GM19240 (cell line): ENCODE results near the gene PHKB.
"Not testable (repeated sequence)": the region's sequence is repeated elsewhere in the genome, so short reads cannot be mapped to it uniquely, and the experiment has no call there.

Experiments used
- DNase-seq: peaks from one replicate; pipeline ENCODE4 v3.0.0; 2011; ENCODE audit warnings: low spot score; ENCODE audit not compliant: insufficient read length

Gene PHKB

DNA sequence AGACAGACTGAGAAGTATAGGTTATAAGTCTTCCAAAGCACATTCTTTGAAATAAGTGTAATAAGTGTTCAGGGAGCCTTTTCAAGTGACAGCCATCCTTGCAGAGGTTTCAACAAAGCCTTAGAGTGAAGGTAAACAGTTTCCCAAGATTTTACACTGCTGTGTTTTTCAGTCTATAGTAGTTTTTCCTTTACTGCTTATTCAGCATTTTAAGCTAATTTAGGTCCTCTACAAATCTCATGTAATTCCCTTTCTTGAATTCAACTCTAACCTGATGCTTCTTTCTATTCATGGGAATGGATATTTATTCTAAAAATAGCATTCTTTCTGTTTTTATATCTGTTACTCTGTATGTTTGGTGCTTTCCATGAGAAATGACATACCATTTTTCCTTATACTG lies 211.3 kb downstream of the PHKB start:
- no peak for DNase-seq

DNA sequence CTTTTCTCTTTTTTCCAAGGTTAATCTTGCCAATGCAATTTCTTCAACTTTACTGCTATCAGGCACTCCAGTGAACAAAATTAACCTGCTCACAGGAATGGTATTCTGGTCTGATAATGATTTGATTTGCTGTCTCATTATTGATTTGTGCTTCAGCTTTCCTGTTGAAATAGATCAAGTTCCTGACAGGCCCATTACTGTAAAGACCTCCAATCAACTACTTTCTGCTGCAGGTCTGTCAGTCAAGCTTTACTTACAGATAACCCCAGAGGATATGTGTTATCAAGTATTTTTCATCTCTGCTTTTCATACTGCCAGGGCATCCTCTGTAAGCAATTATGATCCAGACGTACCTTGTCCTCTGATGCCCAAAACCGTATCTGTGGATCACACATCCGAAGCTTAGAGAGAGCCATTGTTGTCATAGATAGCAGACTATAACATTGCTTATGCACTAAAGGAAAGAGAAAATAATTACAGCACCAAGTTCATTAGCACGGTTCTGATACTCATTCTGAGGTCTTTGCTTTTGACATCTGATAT lies 215.6 kb downstream of the PHKB start:
- no peak for DNase-seq

DNA sequence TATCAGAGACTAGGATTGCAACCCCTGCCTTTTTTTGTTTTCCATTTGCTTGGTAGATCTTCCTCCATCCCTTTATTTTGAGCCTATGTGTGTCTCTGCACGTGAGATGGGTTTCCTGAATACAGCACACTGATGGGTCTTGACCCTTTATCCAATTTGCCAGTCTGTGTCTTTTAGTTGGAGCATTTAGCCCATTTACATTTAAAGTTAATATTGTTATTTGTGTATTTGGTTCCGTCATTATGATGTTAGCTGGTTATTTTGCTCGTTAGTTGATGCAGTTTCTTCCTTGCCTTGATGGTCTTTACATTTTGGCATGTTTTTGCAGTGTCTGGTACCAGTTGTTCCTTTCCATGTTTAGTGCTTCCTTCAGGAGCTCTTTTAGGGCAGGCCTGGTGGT lies 220.4 kb downstream of the PHKB start:
- not testable (repeated sequence) for DNase-seq

DNA sequence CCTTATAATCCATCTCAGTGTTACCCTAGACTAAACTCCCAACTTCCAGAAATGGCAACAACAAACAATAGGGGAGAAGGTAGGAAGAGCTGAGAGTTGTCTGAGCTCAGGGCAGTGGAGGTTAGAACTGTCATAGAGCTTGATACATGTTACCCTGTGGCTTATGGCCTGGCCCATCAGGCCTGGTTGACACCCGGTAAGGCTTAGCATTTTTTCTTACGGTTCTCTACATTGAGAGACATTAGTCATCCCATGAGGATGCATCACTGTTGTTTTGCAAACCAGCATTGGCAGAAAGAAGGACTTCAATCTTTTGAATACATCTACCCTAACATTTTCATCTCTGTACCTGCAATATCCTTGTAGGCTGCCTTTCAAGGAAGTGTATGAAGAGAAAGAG lies 226.6 kb downstream of the PHKB start:
- DNase-seq = no peak

DNA sequence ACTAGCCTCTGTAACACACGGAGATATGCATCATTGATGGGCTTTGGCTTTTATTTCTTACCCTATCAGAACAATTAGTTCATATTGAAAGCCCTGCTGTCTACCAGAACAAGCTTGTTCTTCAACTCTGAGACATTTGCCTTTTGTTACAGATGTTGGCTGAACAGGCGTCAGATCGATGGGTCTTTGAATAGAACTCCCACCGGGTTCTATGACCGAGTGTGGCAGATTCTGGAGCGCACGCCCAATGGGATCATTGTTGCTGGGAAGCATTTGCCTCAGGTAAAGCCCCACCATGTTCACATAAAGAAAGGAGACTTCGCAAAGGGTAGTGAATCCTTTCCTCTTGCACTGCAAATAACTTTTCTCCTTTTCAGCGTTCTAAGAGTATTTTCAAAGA lies 232.1 kb downstream of the PHKB start:
- no peak for DNase-seq

DNA sequence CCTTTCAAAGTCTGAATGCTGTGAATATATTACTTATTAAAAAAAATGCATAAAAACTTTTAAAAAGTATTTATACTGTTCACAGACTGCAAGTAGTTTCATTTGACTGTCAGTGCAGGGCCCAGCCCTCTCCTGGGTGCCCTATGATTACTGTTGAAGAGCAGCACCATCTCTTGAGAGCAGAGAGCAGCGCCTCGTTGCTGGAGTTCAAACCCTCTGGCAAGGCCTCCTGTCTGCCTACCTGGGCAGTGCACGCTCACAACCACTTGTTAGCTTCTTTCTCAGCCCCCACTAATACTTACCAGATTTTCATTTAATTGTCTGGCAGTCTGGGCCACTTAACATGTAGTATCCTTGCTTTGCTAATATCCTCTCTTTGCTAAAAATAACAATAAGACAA lies 233.4 kb downstream of the PHKB start:
- no peak for DNase-seq

DNA sequence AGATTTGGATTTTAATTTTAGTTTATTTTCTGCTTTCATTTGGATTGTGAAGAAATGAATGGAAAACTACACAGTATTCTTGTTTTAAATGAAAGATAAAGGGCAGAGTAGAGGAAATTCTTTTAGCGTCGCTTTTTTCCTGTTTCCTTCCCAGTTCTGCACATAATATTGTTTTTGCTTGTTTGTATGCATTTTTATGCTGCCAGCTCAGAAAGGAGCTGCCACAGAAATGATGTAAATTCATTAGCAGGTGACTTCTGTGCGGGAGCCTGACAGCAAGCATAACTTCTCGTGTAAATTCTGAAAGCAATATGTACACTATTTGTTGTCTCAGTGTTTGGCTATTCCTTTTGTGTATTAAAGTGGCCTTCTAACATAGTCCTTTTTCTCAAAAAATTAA lies 234.6 kb downstream of the PHKB start:
- no peak for DNase-seq

DNA sequence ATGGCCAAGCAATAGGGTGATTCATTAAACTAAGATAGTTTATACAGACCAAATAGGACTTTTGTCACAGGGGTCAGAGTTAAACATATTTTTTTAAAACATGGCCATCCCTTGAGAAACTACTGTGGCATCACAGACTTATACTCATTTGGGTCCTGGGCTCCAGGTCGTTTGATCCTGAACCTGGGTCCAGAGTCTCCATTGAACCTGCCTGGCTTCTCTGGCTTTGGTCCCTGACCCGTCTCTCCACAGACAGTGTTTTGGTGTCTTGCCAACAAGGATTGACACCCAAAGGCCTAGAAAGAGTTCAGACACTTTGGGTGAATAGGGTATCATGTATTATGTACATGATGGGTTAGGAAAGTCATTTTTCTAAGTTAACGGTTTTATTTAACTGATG lies 236.7 kb downstream of the PHKB start:
- no peak for DNase-seq

DNA sequence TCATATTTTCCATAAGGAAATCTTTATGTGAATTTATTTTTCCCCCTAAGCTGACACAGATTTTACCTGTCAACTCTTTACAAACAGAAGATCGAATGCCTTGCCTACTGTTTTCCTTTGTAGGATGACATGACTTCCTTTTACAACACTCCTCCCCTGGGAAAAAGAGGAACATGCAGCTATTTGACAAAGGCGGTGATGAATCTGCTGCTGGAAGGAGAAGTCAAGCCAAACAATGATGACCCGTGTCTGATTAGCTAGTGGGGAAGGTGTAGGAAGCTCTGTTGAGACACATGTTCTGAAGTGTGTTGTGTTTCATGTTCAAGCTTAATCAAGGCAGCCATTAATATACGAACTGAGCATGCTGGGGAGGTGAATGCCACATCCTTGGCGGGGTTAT lies 238.0 kb downstream of the PHKB start:
- DNase-seq = no peak

DNA sequence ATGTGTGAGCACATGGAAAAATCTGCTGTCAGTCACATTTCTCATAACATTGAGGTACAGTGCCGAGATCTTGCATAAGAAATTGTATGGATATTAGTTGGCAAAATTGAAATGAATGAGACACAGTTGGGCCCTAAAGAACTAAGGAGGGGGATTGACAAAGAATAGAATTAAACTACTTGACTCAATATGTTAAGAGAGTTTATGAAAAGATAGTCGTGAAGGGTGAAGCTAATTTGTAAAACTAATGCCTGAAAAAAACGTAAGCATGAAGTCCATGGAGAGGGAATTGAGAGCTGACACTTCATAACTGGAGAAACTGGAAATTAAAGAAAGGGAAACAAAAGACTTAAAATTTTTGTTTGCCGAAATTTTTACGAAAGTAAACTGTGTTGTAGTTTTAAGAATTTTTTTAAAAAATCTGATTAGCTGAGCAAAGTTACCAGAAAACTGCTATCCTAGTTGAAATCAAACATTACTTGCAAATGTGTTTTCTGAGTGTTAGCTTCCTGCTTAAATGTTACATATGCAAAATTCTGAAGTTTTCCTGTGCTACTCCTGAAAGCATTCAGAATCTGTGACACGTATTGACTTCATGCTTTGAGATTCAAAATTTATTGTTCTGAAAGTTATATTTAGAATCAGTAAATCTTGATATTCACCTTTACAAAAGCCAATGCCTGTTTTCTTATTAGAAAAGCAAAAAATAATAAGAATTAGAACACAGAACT lies 239.9 kb downstream of the PHKB start:
- DNase-seq = no peak

DNA sequence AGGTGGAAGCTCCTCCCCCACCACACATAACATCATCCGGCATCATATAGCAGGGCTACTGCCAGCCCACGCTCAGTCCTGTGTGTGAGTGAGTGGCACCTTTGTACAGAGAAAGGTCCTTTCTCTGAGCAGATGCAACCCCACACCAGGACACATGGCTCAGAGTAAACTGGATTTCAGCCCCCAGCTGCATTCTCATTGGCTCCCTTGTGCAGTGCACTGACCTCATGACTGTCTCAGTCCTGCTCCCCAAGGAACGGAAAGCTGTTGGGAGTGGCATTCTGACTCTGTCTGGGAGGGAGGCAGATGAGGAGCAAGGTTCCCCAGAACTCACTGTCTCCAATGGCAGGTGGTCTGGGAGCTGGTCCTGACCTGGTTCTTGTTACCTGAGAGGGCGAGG lies 244.1 kb downstream of the PHKB start:
- no peak for DNase-seq

DNA sequence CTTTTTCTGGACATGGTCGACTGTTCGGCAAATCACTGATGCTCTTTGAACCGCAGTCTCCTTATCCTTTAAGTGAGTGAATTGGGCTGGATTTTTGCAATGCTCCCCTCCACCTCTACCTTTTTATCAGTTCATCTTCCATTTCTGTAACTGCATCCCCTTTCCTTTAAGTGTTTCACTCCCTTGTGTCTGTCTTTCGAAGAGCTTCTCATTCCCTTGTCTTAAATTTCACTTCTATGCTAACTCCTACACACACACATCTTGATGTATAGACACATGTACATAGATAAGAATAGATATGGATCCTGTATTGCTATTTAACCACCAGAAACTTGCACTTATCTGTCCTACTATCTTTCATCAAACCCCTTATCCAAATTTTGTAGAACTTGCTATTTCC lies 250.7 kb downstream of the PHKB start:
- DNase-seq = no peak

DNA sequence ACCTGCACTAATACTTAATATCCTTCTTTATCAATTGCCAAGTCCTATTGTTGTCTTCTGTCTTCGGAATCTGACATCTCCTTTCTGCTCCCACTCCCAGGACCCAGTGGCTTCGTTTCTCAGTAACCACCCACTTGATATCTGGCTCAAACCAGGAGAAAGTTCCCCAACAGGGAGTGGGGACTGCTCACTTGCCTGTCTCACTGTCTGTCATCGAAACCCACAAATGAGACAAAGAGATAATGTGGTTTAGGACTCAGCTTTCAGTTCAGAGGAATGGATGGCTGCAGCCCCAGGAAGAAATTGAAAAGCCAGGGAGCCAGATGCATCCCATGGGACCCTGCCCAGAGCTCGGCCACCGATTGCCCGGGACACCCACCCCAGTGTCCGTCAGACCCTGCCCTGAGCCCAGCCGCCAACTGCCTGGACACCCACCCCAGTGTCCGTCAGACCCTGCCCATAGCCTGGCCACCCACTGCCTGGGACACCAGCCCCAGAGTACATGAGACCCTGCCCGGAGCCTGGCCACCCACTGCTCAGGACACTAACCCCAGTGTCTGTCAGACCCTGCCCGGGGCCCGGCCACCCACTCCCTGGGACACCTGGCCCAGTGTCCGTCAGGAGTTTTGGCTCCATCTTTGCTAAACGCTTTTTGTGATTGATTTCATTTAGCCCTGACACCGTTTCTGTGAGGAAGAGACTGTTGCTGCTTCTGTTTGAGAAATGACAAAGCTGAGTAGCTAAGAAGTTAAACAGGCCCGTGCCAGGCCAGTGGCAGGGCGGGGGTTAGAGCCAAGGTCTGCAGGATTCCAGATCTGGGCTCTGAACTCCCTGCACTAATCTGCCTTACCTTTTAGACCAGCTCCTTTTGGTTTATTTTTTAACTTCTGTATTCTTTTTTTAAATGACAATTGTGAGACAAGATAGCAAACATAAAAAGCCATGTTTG lies 251.4 kb downstream of the PHKB start:
- no peak for DNase-seq

DNA sequence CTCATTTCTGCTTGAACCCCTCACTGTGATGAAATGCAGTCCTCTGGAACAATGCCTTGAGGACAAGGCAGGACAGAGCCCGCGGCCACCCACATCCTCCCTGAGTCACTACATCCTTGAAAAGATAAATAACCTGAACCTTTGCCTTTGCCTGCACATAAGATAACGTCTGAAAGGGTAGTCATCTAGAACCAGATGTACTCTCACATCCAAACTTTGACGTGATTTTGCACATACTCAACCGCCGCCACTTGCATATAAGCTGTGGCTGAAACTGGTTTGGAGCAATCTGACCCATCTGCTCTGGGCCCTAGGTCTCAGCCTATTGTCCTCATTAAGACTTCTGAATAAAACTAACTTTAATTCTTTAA lies 252.1 kb downstream of the PHKB start:
- DNase-seq = no peak

DNA sequence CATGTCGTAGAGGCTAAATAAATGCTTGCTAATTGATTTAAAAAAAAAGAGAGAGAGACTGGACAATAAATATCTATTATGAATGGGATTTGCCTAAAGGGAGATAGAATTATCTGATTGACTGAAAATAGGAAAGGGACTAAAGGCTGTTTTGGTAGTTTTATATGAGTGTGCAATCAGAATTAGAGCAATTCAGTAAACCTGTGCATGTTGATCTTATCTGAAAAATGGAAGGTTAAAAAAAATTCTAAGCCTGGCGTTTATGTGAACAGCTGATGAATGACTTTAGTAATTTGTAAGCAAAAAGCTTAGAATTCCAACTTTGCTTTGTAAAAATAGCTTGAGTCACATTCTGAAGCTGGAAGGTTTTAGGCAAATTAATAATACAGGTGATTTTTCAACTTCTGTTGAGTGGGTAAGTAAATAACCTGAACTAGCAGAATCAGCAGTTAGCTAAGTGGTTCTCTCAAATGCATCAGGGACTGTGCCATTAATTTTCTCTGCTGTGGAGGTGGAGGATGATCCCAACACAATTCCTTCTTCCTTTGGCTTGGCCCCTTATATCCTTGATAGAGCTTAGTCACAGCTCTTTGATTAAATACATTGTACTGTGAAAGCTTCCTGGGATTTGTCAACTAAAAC lies 254.4 kb downstream of the PHKB start:
- DNase-seq = no peak

DNA sequence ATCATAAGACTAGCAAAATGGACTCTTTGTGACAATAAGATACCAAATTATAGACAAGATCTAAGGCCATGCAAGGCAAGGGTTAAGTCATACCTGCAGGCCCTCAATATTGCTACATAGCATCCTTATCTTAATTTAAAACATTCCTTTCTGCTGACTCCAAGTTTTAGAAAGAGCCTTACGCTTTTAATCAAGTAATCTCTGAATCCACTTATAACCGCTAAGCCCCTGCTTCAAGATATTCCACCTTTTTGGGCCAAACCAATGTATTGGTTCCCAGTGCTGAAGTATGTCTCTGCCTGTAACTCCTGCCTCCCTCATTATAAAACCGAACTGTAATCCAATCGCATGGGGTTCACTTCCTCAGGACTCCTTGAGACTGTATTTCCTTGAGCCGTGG lies 255.4 kb downstream of the PHKB start:
- no peak for DNase-seq

DNA sequence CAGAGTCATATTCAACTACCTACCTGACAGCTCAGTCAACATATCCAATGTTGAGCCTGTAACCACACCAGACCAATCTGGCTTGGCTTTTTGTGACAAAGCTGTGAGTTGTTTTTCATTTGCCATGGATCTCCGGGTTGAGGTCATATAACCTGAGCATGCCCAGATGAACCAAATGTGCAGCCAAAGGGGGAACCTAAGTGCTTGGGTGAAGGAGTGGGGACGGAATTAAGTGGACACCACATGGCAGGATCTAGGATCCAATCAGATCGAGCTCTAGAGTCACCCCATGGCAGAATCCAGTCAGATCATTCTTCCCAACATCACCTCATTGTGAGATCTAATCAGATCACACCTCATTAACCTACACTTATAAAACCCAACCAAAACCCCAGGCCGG lies 258.6 kb downstream of the PHKB start:
- DNase-seq = no peak

DNA sequence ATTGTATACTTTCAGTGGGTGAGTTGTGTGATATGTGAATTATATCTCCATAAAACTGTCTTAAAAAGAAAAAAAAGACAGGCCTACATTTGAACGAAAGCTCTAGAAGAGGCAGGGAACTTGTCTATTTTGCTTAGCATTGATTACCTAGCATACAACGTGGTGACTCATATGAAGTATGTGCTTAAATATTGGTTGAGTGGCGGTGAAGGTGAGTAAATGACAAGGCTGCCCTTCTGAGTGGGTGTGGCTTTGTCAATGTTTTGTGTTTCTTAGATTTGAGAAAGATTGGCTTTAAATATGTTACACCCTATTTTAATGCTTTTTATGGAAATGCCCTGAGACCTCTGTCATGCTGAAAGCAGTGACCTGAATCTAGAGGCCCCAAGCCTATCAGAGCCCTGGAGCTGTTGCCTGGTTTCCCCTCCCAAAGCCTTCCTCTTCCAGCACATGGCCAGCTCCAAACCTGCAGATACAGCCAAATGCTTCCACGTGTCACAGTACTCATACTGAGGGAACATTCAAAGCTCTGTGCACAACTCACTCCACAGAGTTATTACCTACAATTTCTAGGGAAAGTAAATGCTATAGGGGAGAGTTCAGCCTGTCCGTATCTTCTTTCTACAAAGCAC lies 260.0 kb downstream of the PHKB start:
- no peak for DNase-seq

DNA sequence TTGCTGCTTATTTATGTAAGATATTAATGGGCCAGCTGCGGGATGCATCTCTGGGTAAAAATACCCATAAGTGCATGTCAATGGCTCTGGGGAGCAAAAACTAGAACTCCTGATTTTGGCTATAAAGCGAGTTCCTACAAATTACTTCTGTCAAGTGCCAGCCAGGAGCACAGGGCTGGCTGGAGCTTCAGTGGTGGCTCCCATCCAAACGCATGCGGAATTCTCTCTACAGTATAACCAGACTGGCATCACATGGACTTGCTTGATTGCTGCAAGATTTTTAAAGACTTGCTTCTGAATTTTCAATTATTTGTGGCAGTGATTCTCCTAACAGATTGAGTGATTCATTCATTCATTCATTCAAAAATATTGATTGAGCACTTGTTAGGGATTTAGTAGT lies 260.9 kb downstream of the PHKB start:
- no peak for DNase-seq

DNA sequence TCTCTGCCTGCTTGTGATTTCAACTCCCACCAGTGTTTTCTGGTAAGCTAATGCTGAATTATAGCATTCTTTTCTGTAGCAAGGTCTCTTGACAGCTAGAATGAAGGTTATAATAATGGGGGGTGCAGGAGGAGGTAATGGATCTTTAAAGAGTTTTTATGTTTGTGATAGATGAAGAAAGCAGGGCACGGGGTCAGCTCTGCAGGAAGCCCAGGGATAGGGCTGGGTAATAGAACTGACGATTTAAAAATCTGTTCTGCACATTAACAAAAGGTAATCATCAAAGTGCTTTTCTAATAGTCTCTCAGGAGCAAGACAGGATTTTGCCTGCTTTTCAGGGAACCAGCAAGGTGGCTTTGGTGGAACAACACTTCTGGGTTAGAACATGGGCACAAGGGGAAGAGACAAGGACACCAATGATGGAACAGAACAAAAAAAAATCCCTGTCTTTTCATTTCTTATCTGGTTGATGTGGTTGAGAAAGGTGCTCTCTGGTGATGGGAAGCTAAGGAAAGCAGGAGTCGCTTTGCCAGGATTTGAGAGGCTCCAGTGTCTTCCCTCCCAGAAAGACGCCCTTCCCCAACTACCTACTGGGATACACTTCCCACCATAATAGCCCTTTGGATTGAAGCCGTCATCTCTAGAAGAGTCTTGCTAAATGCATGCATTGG lies 263.1 kb downstream of the PHKB start:
- no peak for DNase-seq

DNA sequence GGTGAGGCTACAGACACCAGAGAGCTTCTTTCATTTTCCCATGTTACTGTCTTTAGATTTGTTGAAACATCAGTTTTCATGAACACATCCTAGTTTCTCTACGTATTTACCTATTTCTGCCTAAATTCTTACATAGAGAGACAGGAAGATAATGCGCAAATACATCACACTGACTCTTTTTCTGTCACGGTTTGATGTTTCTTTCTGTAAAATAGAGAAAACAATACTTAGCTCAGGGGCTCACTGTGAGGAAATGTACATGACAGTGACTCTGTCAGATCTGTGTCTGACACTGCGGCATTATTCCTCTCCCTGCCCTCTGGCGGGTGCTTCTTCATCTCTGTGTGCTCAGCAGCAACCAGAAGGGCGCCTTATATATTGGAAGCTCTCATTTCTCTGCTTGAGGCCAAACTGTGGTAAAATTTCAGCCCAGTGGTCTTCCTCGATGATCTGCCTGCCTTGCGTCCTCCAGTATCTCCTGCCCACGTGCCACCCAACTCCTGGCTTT lies 264.1 kb downstream of the PHKB start:
- DNase-seq = no peak
